ENCODE measurements around the gene TRMU. TPM values are rescaled to one million over a fixed set of nuclear protein-coding genes. Genes with fewer than 3 reads are reported as not detected.

Gene TRMU
- total and polyA plus RNA-seq, 2 of the 8 experiments (the other 6 are each of a cell fraction or from before 2014, with no cell fraction given): 43.4 to 70.6 TPM

DNA sequence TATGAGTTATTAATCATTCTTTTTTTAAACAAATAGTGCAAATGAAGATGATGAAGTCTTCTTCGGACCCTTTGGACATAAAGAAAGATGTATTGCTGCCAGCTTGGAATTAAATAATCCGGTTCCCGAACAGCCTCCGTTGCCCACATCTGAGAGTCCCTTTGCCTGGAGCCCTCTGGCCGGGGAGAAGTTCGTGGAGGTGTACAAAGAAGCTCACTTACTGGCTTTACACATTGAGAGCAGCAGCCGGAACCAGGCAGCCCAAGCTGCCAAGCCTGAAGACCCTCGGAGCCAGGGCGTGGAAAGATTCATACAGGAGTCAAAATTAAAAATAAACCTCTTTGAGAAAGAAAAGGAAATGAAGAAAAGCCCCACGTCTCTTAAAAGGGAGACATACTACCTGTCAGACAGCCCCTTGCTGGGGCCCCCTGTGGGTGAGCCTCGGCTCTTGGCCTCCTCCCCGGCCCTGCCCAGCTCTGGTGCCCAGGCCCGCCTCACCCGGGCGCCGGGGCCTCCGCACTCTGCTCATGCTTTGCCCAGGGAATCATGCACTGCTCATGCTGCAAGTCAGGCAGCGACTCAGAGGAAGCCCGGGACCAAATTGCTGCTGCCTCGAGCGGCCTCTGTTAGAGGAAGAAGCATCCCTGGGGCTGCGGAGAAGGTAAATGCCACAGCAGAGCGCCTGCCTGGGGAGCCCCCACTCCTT, 27.1 kb upstream of the TRMU start:
- Histone ChIP-seq H3K9ac (replicated peaks in 1 of 4; ENCODE audit: extremely low read depth in 1 of 4, low read depth in 3 of 4, low read length in 3 of 4) (no peak overlapping the region), H3K27me3 (replicated peaks in 1 of 4; ENCODE audit: control insufficient read depth in 3 of 4, extremely low read depth in 1 of 4, insufficient read depth in 3 of 4, low read length in 3 of 4) (no peaks in the 10 kb centered on the region), H2BK5ac (ENCODE audit: low read depth, low read length) (no peak overlapping the region), H4K8ac (ENCODE audit: extremely low read depth, insufficient read depth, low read length) (no peak overlapping the region), H3K4me2 (ENCODE audit: insufficient read depth in 1 of 2, low read depth in 2 of 2, low read length in 2 of 2) (no peak overlapping the region), H3K14ac (ENCODE audit: insufficient read length) (no peak overlapping the region), H2AK5ac (ENCODE audit: low read depth, low read length) (no peak overlapping the region), H4K20me1 (replicated peaks in 1 of 2; ENCODE audit: control insufficient read depth in 1 of 2, insufficient read depth in 2 of 2, low read length in 2 of 2) (peaks cover 0 to 4% of the 10 kb centered on the region in 2 experiments), H3K23ac (ENCODE audit: insufficient read length) (no peak overlapping the region), H3K4me1 (replicated peaks in 1 of 4; ENCODE audit: control insufficient read depth in 3 of 4, insufficient read depth in 4 of 4, low read length in 3 of 4) (no peaks in the 10 kb centered on the region), H3K79me2 (ENCODE audit: control insufficient read depth in 1 of 2, insufficient read depth in 2 of 2, low read length in 2 of 2) (peaks cover 1 to 21% of the 10 kb centered on the region in 2 experiments; a peak in 3 of 4 replicates), H3K4me3 (ENCODE audit: extremely low read depth in 1 of 4, insufficient read depth in 2 of 4, low read depth in 3 of 4, low read length in 4 of 4) (no peak overlapping the region), H3K27ac (ENCODE audit: low read depth, low read length) (no peak overlapping the region), H4K5ac (ENCODE audit: insufficient read length, low read depth, low read length) (no peak overlapping the region), H3K79me1 (ENCODE audit: low read depth, low read length) (peaks cover 1% of the 10 kb centered on the region; the same call in 1 of the 2 replicates), H2BK20ac (ENCODE audit: low read length) (no peak overlapping the region), H2AFZ (ENCODE audit: low read length) (no peak overlapping the region), H3K56ac (replicated peaks; ENCODE audit: insufficient read length, low read depth, low read length) (no peak overlapping the region), H3K36me3 (ENCODE audit: control insufficient read depth in 2 of 4, insufficient read depth in 4 of 4, low read length in 3 of 4) (peaks cover 5 to 22% (median 11%) of the 10 kb centered on the region in 4 experiments), H3K9me3 (ENCODE audit: insufficient read depth in 2 of 2, low read depth in 1 of 2, low read length in 1 of 2) (no peaks in the 10 kb centered on the region), H3K23me2 (ENCODE audit: low read depth, low read length) (no peaks in the 10 kb centered on the region), H2BK15ac (ENCODE audit: low read length) (no peak overlapping the region), H2BK12ac (ENCODE audit: low read depth, low read length) (no peak overlapping the region), H2BK120ac (replicated peaks; ENCODE audit: low read depth, low read length) (no peak overlapping the region), H4K91ac (replicated peaks; ENCODE audit: insufficient read length, low read length) (no peak overlapping the region), H3K4ac (replicated peaks; ENCODE audit: insufficient read length, low read depth, low read length) (no peak overlapping the region), H3K18ac (ENCODE audit: extremely low read depth, low read length) (no peak overlapping the region)
- POLR2A ChIA-PET (ENCODE audit: partially characterized antibody): interaction anchor here (1.7 kb wide), 1 partner anchor 58 kb away, joined by 4 read pairs; the partner anchor contains the start of gene CDPF1
- 90% methylated on average over 20 of the region's 23 CpGs; no CpG with 5 or more reads in 1 of the 2 experiments for WGBS, 2 experiments (ENCODE audit: extremely low coverage in 1 of 2, insufficient coverage in 1 of 2, insufficient read length in 1 of 2, insufficient replicate concordance in 2 of 2, low coverage in 1 of 2, low lambda C conversion rate in 2 of 2, missing lambda C conversion rate in 1 of 2)
- CTCF ChIA-PET (ENCODE audit: partially characterized antibody): interaction anchor here (1.3 to 1.5 kb wide), 2 partner anchors 9 to 186 kb away, joined by 3 read pairs; no protein-coding TSS in a partner anchor
- FAIRE-seq (no peak), DNase-seq (ENCODE audit: low read depth in 1 of 2, low spot score in 2 of 2) (no peak)
- TF ChIP-seq RBBP5 (IDR thresholded peaks at IDR 0.05; ENCODE audit: borderline replicate concordance, low read depth, low read length): no peak
- TF ChIP-seq HDAC2 (IDR thresholded peaks at IDR 0.05; ENCODE audit: borderline replicate concordance in 1 of 2, low read depth in 2 of 2, low read length in 2 of 2): no peak
- TF ChIP-seq FOSL1 (IDR thresholded peaks at IDR 0.05; ENCODE audit: insufficient read depth, low read depth, low read length): no peak
- TF ChIP-seq POU5F1 (IDR thresholded peaks at IDR 0.05; ENCODE audit: low read depth, low read length): no peak
- TF ChIP-seq ZNF274 (IDR thresholded peaks at IDR 0.05; ENCODE audit: borderline replicate concordance, extremely low read depth, low read length): no peak
- TF ChIP-seq RAD21 (IDR thresholded peaks at IDR 0.05 in 1 of 2, conservative IDR thresholded peaks at IDR 0.05 in 1 of 2; ENCODE audit: low read depth in 2 of 2, low read length in 2 of 2): no peak
